SKM-1 (cell line): ENCODE data around the gene CD2BP2.
"Not testable (repeated sequence)": the region's sequence is repeated elsewhere in the genome, so short reads cannot be mapped to it uniquely, and the experiment has no call there.

Experiments
- DNase-seq: peaks from one replicate; lab custom pipeline; 2025; ENCODE audit not compliant: unreplicated experiment; lab: John Stamatoyannopoulos, UW

Gene CD2BP2

DNA sequence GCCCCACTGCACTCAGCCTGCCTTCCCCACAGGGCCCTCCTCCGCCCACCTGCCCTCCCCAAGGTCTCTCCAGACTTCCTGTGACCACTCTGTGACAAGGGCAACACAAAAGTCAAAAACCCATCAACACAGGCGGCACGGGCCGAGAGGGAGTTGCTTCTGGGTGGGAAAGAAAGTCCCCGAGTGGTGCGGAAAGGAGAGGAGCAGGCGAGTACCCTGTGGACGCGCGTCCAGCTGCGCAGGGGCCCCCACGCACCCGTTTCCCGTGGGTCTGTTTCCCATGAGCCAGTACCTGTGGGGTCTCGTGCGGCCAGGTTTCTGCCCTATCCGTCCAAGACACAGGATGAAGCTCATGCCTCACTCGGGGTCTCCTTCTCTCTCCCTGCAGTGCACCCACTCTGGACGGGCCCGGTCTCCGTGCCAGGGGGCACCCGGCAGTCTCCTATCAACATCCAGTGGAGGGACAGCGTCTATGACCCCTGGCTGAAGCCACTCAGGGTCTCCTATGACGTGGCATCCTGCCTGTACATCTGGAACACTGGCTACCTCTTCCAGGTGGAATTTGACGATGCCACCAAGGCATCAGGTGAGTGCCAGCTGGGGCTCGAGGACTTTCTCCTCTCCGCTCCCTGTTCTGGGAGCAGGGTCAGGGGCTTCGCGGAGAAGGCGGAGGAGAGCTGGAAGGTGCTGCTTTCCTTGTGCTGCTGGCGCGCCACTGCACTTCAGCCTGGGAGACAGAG lies 12.2 kb downstream of the CD2BP2 start:
- no peak for DNase-seq

DNA sequence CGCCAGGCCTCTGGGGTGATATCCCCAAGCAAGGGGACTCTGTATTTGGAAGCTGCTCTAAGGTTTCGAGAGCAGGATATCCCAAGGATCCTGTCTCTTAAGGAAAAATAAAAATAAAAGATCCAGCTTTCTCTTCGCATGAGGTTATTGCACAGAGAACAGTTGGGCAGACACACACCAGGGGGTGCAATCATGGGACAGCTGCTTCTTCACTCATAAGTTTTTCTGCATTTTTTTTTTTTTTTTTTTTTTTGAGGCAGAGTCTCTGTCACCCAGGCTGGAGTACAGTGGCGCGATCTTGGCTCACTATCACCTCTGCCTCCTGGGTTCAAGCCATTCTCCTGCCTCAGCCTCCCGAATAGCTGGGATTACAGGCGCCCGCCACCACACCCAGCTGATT lies 13.1 kb downstream of the CD2BP2 start:
- not testable (repeated sequence) for DNase-seq

DNA sequence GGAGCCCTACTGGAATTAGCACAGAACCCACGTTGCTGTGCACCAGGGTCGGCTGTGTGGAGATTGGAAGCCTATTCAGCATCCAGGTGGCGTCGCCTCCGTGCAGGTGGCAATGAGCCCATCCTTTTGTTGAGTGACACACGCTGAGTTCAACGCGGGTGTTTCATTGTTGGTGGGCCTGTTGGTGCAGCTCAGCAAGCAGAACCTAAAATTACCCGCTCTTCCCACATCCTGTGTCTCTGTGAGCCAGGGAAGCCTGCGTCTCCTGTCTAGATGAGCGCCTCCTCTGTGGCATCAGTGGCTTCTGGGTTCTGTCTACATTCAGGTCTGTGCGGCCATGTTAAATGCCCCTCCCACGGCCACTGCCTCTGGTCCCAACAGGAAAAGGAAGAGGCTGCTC lies 14.5 kb downstream of the CD2BP2 start:
- DNase-seq, result no peak

DNA sequence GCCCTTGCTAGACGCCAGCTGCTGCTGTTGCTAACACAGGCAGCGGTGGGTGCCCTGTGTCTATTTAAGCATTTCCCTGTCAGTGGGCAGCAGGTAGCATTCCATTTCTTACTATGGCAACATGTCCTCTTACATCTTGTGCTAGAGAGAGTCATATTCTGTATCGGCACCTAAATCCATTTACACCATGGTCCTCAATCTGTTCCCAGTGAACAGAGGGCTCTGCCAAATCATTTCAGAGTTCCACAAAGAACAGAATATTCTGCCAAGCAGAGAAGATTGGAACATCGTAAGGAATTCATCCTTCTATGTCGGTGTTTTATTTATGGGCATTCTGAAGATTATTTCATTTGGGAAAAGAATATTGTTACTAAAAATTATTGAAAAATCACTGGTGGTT lies 16.4 kb downstream of the CD2BP2 start:
- not testable (repeated sequence) for DNase-seq

DNA sequence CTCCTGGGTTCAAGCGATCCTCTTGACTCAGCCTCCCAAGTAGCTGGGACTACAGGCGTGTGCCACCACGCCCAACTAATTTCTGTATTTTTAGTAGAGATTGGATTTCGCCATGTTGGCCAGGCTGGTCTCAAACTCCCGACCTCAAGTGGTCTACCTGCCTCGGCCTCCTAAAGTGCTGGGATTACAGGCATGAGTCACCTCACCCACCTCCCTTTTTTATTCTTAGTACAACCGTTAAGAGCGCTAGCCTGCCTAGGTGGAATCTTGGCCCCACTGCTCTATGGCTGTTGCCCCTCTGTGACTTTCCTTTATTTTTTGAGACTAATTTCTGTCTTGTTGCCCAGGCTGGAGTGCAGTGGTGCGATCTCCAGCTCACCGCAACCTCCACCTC lies 17.1 kb downstream of the CD2BP2 start:
- DNase-seq, result not testable (repeated sequence)

DNA sequence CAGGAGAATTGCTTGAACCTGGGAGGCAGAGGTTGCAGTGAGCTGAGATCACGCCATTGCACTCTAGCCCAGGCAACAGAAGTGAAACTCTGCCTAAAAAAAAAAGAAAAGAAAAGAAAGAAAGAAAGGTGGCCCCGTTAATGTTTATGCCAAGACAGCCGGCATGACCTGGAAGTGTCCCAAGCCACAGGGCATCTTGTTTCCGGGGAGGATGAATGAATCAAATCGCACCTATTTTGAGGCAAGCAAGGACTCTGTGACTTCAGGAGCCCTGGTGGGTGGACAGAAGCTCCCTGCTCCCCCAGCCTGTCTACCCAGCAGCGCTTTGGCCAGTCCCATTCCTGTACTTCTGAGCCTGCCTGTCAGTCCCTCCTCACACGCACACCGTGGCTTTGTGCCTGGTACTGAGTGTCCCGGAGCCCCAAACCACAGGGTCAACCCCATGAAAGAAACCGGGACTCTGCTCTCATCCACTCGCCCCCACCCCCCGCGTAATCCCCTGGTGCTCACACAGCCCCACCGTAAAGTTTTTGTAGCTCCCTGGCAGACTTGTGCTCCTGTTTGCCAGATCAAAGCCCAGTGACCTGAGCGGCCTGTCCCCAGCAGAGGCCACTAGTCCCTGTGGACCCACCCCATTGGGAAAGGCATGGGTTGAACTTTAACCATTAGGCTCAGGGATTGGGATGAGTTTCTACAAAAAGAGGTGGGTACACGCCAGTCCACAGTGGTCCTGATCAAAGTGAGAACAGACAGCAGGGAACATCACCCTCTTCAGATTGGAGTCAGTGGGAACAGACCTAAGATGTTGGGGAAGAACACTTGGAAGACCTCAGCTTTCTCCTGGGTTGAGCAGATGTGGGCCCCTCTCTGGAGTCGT lies 19.3 kb downstream of the CD2BP2 start:
- no peak for DNase-seq

DNA sequence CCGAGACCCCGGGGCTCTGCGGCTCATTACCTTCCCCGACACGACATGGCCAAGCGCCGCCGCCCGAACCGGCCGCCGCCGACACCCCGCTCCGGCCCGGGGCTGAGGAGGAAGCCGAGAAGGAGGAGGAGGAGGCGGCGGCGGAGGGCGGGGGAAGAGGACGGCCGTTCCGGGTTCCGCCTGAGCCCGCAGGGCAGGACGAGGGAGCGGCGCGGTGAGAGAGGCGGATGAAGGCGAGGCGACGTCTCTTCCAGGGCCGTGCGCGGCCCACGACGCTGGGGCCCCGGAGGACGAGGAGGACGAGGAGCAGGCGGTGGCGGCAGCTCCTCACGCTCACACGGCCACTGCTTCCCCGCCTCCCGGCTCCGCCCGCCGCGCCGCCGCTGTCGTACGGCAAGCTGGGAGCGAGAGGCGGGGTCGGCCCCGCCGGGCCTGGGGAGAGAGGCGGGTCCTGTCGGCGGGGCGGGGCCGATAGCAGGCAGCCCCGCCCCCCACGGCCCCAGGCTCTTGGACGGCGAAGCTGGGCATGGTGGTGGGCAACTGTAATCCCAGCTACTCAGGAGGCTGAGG lies 20.0 kb downstream of the CD2BP2 start:
- DNase-seq, result not testable (repeated sequence)

DNA sequence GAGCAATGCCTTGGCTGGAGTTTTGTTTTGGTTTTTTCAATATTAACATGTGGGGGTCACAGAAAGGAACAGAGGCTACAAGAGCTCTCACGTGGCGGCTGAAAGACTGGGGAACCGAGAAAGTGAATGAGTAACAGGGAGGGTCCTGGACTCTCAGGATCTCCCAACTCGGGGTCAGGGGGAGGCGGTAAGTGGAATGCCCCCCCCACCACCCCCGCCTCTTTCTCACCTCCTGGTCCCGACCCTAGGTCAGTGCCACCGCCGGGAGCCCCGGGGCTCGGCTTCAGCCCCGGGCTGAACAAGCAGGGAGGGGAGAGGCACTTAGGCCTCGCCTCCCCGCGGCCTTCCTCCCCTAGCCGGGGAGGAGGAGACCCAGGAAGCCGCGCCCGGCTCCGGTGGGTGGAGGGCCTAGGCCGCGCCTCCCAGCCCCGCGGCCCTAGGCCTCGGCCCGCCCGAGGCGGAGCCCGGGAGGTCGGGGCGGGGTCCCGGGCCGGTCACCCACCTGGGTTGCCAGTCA lies 20.6 kb downstream of the CD2BP2 start:
- DNase-seq, result peak; percentile 23

DNA sequence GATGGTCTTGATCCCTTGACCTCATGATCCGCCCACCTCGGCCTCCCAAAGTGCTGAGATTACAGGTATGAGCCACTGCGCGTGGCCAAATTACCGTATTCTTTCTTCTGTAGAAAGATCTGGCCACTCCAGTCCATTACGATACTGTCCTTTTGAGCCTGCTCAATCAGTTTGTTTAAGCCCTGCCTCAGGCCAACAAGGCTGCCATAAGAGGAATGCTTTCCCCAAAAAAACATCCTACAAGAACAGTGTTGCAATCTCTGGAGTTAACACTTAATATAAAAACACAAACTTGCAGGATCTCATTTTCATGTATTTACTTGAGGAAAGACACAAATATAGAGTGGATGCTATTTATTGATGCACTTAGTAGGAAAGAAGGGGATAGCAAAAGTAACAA lies 30.9 kb downstream of the CD2BP2 start:
- not testable (repeated sequence) for DNase-seq

DNA sequence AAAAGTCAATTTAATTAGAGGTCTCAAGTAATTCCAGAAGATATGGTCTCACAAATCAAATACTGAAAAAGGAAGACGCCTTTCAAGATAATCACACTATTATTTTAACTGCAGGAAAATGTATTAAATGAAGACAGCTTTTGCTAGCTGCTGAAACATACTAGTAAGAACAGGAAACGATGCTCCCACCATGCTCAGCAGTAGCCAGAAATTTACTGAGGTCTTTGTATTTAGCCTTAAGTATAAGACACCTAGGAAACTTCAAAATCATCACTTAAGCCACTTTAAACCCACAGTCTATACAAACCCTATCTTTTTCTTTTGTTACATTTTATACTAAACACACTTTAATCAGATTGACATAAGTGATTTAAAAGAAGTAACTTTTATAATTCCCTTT lies 36.5 kb downstream of the CD2BP2 start:
- DNase-seq, result not testable (repeated sequence)

DNA sequence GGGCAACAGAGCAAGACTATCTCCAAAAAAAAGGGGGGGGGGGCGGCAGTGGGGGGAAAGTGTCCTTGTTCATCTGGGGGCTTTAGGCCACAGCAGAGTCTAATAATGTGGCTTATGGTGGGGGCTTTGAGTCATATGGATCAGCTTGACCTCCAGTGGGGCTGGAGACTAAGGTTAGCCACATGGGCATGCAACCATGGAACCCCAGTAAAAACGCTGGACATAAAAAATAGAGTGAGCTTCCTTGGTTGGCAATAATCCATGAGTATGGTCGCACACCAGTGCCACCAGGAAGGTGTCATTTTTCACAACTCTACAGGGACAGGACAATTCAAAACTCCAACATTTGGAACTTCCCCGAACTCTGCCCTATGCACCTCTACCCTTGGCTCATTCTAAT lies 44.2 kb downstream of the CD2BP2 start:
- DNase-seq, result not testable (repeated sequence)

DNA sequence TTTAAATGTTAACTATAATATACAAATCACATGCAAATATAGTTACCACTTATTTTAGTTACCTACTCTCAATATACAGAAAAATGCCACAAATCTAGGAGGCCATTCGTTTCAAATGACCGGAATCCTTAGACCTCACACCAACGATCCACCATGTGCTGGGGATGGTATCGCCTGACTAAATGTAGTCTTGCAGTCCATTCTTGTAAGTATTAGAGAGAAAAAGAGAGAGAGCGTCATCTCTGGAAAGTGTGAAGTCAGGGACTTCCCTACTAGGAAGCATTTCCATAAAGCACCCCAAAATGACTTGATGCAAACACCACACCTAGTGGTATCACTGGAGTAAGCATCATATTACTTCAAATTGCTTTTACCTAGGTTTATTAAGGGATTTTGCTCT lies 45.9 kb downstream of the CD2BP2 start:
- not testable (repeated sequence) for DNase-seq
